ENCODE results near the gene PJA2.

GRCh38 chr5:109291090-109291489 is 118.7 kb downstream of the PJA2 start:
- TF ChIP-seq POLR2A (IDR thresholded peaks at IDR 0.05) (no peak), CTCF (IDR thresholded peaks at IDR 0.05 in 4 of 5, conservative IDR thresholded peaks at IDR 0.05 in 1 of 5) (no peak)
